ENCODE data around the gene IER5.

GRCh38 chr1:181127898-181128453, 39.5 kb downstream of the IER5 start:
- TF ChIP-seq ZNF280D (CRISPR knock-in tag; IDR thresholded peaks at IDR 0.05) = no peak
- TF ChIP-seq ZNF232 (CRISPR knock-in tag; IDR thresholded peaks at IDR 0.05; ENCODE audit: borderline replicate concordance) = no peak
- TF ChIP-seq ZNF350 (CRISPR knock-in tag; IDR thresholded peaks at IDR 0.05; ENCODE audit: borderline replicate concordance, low read depth) = no peak
- no peak for TF ChIP-seq REXO4 (CRISPR knock-in tag; IDR thresholded peaks at IDR 0.05; ENCODE audit: borderline replicate concordance)
- TF ChIP-seq MYNN (CRISPR knock-in tag; IDR thresholded peaks at IDR 0.05; ENCODE audit: low read depth) = no peak
- TF ChIP-seq RFX5 (IDR thresholded peaks at IDR 0.05; ENCODE audit: low read depth, low read length) = no peak
